GM19395 (cell line): Measurements from ENCODE around the gene VPS72.
"Not testable (repeated sequence)": the region's sequence is repeated elsewhere in the genome, so short reads cannot be mapped to it uniquely, and the experiment has no call there.

ENCODE experiments used
- ATAC-seq: cut with Tn5 transposase; IDR thresholded peaks from one replicate; pipeline ENCODE4 v1.9.1; 2021; ENCODE audit warnings: mild to moderate bottlenecking, moderate library complexity; ENCODE audit not compliant: unreplicated experiment

VPS72 gene

GRCh38 chr1:151188667-151189066, 1.3 kb downstream of the VPS72 start:
- ATAC-seq: not testable (repeated sequence)

- ATAC-seq: no peak
Observed at GRCh38 chr1:151187205-151187604, 2.8 kb downstream of the VPS72 start.

DNA sequence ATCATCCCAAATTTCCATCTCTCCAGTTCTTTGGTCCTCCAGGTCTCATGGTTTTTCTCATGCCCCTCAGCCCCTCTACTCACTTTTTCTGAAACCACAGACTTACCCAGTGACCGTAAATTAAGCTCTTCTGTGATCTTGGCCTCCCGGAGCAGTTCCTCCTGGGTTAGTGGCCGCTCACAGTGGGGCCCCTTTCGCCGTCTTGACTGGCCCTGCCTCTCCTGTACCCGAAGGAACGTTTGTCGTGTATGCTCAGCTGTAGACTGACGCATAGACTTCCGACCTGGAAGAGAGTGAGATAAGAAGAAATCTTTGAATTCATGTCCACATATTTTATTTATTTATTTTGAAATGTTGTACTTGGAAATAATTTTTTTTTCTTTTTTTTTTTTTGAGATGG, 5.8 kb downstream of the VPS72 start:
- no peak for ATAC-seq

GRCh38 chr1:151176514-151177045, 13.4 kb downstream of the VPS72 start:
- ATAC-seq: no peak

GRCh38 chr1:151175863-151176262, 14.1 kb downstream of the VPS72 start, which contains the start of gene TMOD4:
Gene TMOD4, minus strand, starts transcription at chr1:151175981. Its CDS starts 1,106 bp downstream, at chr1:151174875.
- ATAC-seq: no peak

- ATAC-seq: no peak
Observed at GRCh38 chr1:151175041-151175741, 14.8 kb downstream of the VPS72 start.

DNA sequence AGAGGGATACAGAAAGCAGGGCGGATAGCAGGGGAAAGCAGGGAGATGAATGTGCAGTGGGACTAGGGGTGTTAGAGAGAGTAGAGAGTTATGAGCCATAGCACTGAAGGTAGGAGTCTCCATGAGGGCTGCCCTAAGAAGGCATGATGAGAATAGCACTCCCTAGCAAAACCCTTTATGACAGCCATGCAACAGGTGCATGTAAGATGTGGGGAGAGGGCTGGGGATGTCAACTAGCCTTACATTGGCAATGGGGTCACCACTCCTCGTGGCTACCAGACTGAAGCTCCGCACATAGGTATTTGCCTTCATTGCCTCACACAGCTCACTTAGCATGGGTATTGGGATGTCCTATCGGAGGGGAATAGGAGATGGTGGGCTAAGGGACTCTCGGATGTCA, 18.8 kb downstream of the VPS72 start:
- ATAC-seq: no peak

- no peak for ATAC-seq
Observed at GRCh38 chr1:151167116-151167515, 22.9 kb downstream of the VPS72 start.

DNA sequence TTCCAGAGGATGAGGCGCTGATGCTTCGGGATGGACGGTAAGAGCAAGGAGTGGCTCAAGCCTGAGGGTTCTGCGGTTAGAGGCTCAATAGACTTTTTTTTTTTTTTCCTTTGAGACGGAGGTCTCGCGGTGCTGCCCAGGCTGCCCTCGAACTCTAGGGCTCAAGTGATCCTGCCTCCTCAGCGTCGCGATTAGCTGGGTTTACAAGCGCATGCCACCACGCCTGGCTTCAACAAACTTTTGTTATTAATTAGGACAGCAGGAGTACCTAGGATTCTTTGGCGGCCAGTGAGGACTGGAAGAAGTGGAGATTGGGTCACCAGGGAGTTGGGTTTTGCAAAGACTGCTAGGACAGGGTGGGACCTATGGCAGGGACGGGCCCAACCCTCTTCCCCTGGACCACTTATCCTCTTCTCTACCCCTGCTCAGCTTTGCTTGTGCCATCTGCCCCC, 23.5 kb downstream of the VPS72 start:
- ATAC-seq: no peak

- peak; percentile 82 for ATAC-seq
Observed at GRCh38 chr1:151165738-151166504, 24.1 kb downstream of the VPS72 start, which contains the start of the genes LYSMD1 and SCNM1. Gene LYSMD1, minus strand, starts transcription at chr1:151165902. Its CDS starts 644 bp downstream, at chr1:151165258. Gene SCNM1, plus strand, starts transcription at chr1:151166144. Its CDS starts 9 bp downstream, at chr1:151166153.

- no peak for ATAC-seq
Observed at GRCh38 chr1:151165281-151165737, 24.7 kb downstream of the VPS72 start.

GRCh38 chr1:151164732-151165280, 25.2 kb downstream of the VPS72 start:
- no peak for ATAC-seq

- ATAC-seq: no peak
Observed at GRCh38 chr1:151159373-151159772, 30.6 kb downstream of the VPS72 start.

GRCh38 chr1:151158751-151159251, 31.2 kb downstream of the VPS72 start:
- no peak for ATAC-seq

- no peak for ATAC-seq
Observed at GRCh38 chr1:151158326-151158725, 31.7 kb downstream of the VPS72 start.

DNA sequence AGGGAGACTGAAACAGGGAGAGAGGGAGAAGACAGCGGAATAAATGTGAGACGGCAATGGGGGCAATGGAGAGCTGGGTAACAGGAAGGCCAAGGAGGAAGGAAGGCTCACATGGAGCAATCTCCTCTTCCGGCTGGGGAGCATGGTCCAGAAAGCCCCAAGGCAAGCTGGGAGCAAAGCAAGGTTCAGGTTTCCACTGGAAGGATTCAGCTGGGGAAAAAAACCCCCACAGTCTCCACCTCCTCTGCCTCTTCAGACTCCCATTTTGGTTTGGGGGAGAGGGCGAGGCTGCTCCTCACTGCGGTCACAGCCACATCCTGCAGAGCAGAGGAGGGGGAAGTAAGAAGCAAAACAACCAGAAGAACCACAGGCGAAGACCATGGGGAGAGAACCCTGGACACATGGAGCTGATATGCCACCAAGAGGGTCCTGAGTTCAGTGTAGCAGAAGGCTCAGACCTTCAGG, 32.9 kb downstream of the VPS72 start:
- ATAC-seq: no peak

GRCh38 chr1:151156515-151156819, 33.5 kb downstream of the VPS72 start, which contains the start of gene TNFAIP8L2:
Gene TNFAIP8L2, plus strand, starts transcription at chr1:151156649. Its CDS starts 2,049 bp downstream, at chr1:151158698.
- ATAC-seq: peak; percentile 74

DNA sequence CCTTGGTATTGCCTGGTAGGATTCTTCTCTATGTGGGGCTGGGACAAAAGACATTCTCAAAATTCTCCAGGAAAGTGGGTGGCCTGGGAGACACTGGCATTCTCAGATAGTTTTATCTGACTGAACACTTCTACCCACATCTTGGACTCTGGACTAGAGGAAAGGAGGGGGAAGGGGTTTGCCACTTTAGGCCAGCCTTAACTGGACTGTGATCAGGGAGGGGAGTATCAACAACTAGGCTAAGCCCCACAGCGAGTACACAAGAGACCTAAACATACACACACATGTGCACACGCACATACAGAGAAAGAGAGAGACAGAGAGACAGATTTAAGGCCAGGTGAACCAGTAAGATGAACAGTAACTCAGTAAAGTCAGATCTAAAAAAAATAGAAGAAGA, 42.3 kb downstream of the VPS72 start:
- no peak for ATAC-seq

- ATAC-seq: no peak
Observed at GRCh38 chr1:151147132-151147503, 42.9 kb downstream of the VPS72 start.

- ATAC-seq: peak; percentile 99
Observed at GRCh38 chr1:151146412-151147131, 43.4 kb downstream of the VPS72 start, which contains the start of gene SEMA6C. Gene SEMA6C, minus strand, starts transcription at chr1:151146631. Its CDS starts 4,010 bp downstream, at chr1:151142621.
